Liver (tissue), 9 donors: Measurements from ENCODE around the gene TRIM46. TPM values are rescaled to one million over a fixed set of nuclear protein-coding genes. Genes with fewer than 3 reads are reported as not detected.

ENCODE experiments used
- DNase-seq: peaks from one replicate; pipeline ENCODE4 v3.0.0-alpha.2; 2017; ENCODE audit warnings: low spot score
- H3K27ac ChIP-seq, 2 donors: one replicate each; pipeline ENCODE4 v1.7.0; 2013; ENCODE audit warnings: inconsistent platforms in 2 of 2, low read length in 2 of 2, control low read depth in 1 of 2, low read depth in 1 of 2, mild to moderate bottlenecking in 1 of 2
- H3K27me3 ChIP-seq, 4 donors: one replicate each; pipeline versions ENCODE4 v1.6.1 to v1.7.0; 2013; ENCODE audit warnings: low read length in 3 of 4, inconsistent platforms in 1 of 4, mild to moderate bottlenecking in 1 of 4, moderate library complexity in 1 of 4; ENCODE audit not compliant: control insufficient read depth in 4 of 4, insufficient read depth in 4 of 4
- H3K36me3 ChIP-seq, 4 donors: one replicate each; pipeline versions ENCODE4 v1.6.1 to v1.7.0; 2013; ENCODE audit warnings: low read length in 3 of 4, mild to moderate bottlenecking in 3 of 4, low read depth in 1 of 4, moderate library complexity in 1 of 4; ENCODE audit not compliant: control insufficient read depth in 4 of 4, insufficient read depth in 3 of 4
- H3K4me1 ChIP-seq, 4 donors: one replicate each; pipeline versions ENCODE4 v1.6.1 to v1.7.0; 2013; ENCODE audit warnings: low read length in 3 of 4, mild to moderate bottlenecking in 3 of 4, moderate library complexity in 1 of 4; ENCODE audit not compliant: control insufficient read depth in 4 of 4, insufficient read depth in 4 of 4
- H3K4me3 ChIP-seq, 3 donors: one replicate each; pipeline versions ENCODE4 v1.6.1 to v1.7.0; 2013; ENCODE audit warnings: low read length in 3 of 3, control low read depth in 1 of 3, low read depth in 1 of 3, mild to moderate bottlenecking in 1 of 3
- H3K9ac ChIP-seq, 2 donors: one replicate each; pipeline ENCODE4 v1.7.0; 2013; ENCODE audit warnings: low read length in 2 of 2, mild to moderate bottlenecking in 2 of 2, moderate library complexity in 2 of 2, control low read depth in 1 of 2, low read depth in 1 of 2
- H3K9me3 ChIP-seq, 4 donors: one replicate each; pipeline versions ENCODE4 v1.6.1 to v1.7.0; 2013; ENCODE audit warnings: low read length in 3 of 4; ENCODE audit not compliant: control insufficient read depth in 4 of 4
- ATF3 ChIP-seq: IDR thresholded peaks from 2 replicates; pipeline ENCODE4 v1.6.1; 2016; ENCODE audit warnings: antibody characterized with exemption
- CTCF ChIP-seq: fragments of 150-350 bp; IDR thresholded peaks from 2 replicates; pipeline ENCODE4 v1.5.1; 2017; ENCODE audit warnings: improper control_type of control experiment, low read depth, low read length; ENCODE audit not compliant: missing input control
- EGR1 ChIP-seq, 2 donors: IDR thresholded peaks; 2 replicates each; pipeline ENCODE4 v1.6.1; 2016 to 2018; ENCODE audit warnings: antibody characterized with exemption in 2 of 2, low read depth in 2 of 2
- FOXA1 ChIP-seq: IDR thresholded peaks from 2 replicates; pipeline ENCODE4 v1.6.1; 2016; ENCODE audit warnings: antibody characterized with exemption
- FOXA2 ChIP-seq: IDR thresholded peaks from 2 replicates; pipeline ENCODE4 v1.6.1; 2016; ENCODE audit warnings: antibody characterized with exemption
- GABPA ChIP-seq, 2 donors: IDR thresholded peaks in 1 of 2; conservative IDR thresholded peaks in 1 of 2; 2 replicates each; pipeline ENCODE4 v1.6.1; 2016; ENCODE audit warnings: antibody characterized with exemption in 2 of 2, mild to moderate bottlenecking in 1 of 2, moderate library complexity in 1 of 2
- HNF4A ChIP-seq, 2 donors: conservative IDR thresholded peaks; 2 replicates each; pipeline ENCODE4 v1.6.1; 2016; ENCODE audit warnings: antibody characterized with exemption in 2 of 2, mild to moderate bottlenecking in 2 of 2
- HNF4G ChIP-seq: IDR thresholded peaks from 2 replicates; pipeline ENCODE4 v1.6.1; 2016; ENCODE audit warnings: antibody characterized with exemption
- JUND ChIP-seq, 2 donors: IDR thresholded peaks; 2 replicates each; pipeline ENCODE4 v1.6.1; 2016; ENCODE audit warnings: antibody characterized with exemption in 2 of 2
- MAX ChIP-seq: IDR thresholded peaks from 2 replicates; pipeline ENCODE4 v1.6.1; 2016; ENCODE audit warnings: antibody characterized with exemption
- NR2F2 ChIP-seq: IDR thresholded peaks from 2 replicates; pipeline ENCODE4 v1.6.1; 2016; ENCODE audit warnings: antibody characterized with exemption
- RAD21 ChIP-seq, 2 donors: IDR thresholded peaks; 2 replicates each; pipeline ENCODE4 v1.6.1; 2016; ENCODE audit warnings: antibody characterized with exemption in 2 of 2, mild to moderate bottlenecking in 2 of 2
- REST ChIP-seq: IDR thresholded peaks from 2 replicates; pipeline ENCODE4 v1.6.1; 2016; ENCODE audit warnings: antibody characterized with exemption, mild to moderate bottlenecking
- RXRA ChIP-seq, 2 donors: IDR thresholded peaks; 2 replicates each; pipeline ENCODE4 v1.6.1; 2017 to 2018; ENCODE audit warnings: antibody characterized with exemption in 2 of 2, mild to moderate bottlenecking in 1 of 2
- SP1 ChIP-seq: IDR thresholded peaks from 2 replicates; pipeline ENCODE4 v1.6.1; 2018; ENCODE audit warnings: antibody characterized with exemption, mild to moderate bottlenecking
- TAF1 ChIP-seq: conservative IDR thresholded peaks from 2 replicates; pipeline ENCODE4 v1.6.1; 2016; ENCODE audit warnings: antibody characterized with exemption, mild to moderate bottlenecking
- YY1 ChIP-seq: IDR thresholded peaks from 2 replicates; pipeline ENCODE4 v1.6.1; 2016; ENCODE audit warnings: antibody characterized with exemption, mild to moderate bottlenecking
- ZBTB33 ChIP-seq: IDR thresholded peaks from 2 replicates; pipeline ENCODE4 v1.6.1; 2016; ENCODE audit warnings: antibody characterized with exemption
- WGBS: extraction: QIAGEN DNeasy Blood & Tissue Kit; methylation state at CpG from one replicate; pipeline ENCODE4 v1.1.7; 2013; 5-methylcytosine and 5-hydroxymethylcytosine counted together
- polyA plus RNA-seq, 2 donors: library from polyadenylated mRNA; stranded (reverse) in 1 of 2; unstranded in 1 of 2; fragments of 200-250 nt in 1 of 2; fragments of >200 nt in 1 of 2; fragmentation: Nextera tagmentation in 1 of 2; extraction: Ambion mirVana in 1 of 2; gene quantifications; one replicate each; pipeline versions ENCODE4 v1.2.1 to v1.2.3, GENCODE V29; 2013 to 2015
- total RNA-seq, 2 donors: library from RNA; depleted of rRNA; stranded (reverse); fragments of >200 nt; gene quantifications; one replicate each; pipeline ENCODE4 v1.2.3, GENCODE V29; 2014
- donor health status: healthy.
- donor health status: healthy.
- donor health status: healthy.
- donor health status: healthy.
- donor health status: healthy.

The TRIM46 gene
- total and polyA plus RNA-seq, 4 donors: 0.07 to 0.17 (median 0.13) TPM

GRCh38 chr1:155140630-155140953 is 33.1 kb upstream of the TRIM46 start:
- H3K27ac ChIP-seq: peak overlapping the region in 1 of 2 donors; percentile 80
- peak overlapping the region; percentile 73 to 87 (median 83) for H3K4me3 ChIP-seq
- H3K27me3 ChIP-seq: no peaks in the 10 kb centered on the region
- no peaks in the 10 kb centered on the region for H3K36me3 ChIP-seq
- TF ChIP-seq GABPA (IDR thresholded peaks at IDR 0.05 in 1 of 2, conservative IDR thresholded peaks at IDR 0.05 in 1 of 2) (peak in 1 of 2 donors; percentile 10), HNF4A (conservative IDR thresholded peaks at IDR 0.05) (no peak)
- no peaks in the 10 kb centered on the region for H3K9me3 ChIP-seq
- peaks cover 0 to 23% (median 14%) of the 10 kb centered on the region in 4 donors for H3K4me1 ChIP-seq
- 5% methylated on average over 11 of the region's 11 CpGs for WGBS
- DNase-seq: no peak
- H3K9ac ChIP-seq: no peak overlapping the region

- TF ChIP-seq YY1: no peak
- no peak for TF ChIP-seq NR2F2
- no peak for TF ChIP-seq ZBTB33
- TF ChIP-seq EGR1 (IDR thresholded peaks at IDR 0.05; ENCODE audit: low read depth in 2 of 2): no peak
- H3K36me3 ChIP-seq: no peaks in the 10 kb centered on the region
- DNase-seq: no peak
Observed at GRCh38 chr1:155141749-155142148, 31.9 kb upstream of the TRIM46 start.

GRCh38 chr1:155145491-155145890 is 28.2 kb upstream of the TRIM46 start:
- Histone ChIP-seq H3K27me3 (no peaks in the 10 kb centered on the region), H3K27ac (no peak overlapping the region), H3K4me1 (peaks cover 0 to 2% (median 0%) of the 10 kb centered on the region in 4 donors), H3K4me3 (no peak overlapping the region), H3K9ac (no peak overlapping the region), H3K36me3 (no peaks in the 10 kb centered on the region), H3K9me3 (no peaks in the 10 kb centered on the region)
- 90% methylated on average over 3 of the region's 3 CpGs for WGBS
- TF ChIP-seq CTCF (no peak), EGR1 (IDR thresholded peaks at IDR 0.05; ENCODE audit: low read depth in 2 of 2) (no peak), FOXA1 (no peak), TAF1 (no peak), ATF3 (no peak), RXRA (IDR thresholded peaks at IDR 0.05) (no peak), ZBTB33 (no peak), MAX (no peak), FOXA2 (no peak), JUND (IDR thresholded peaks at IDR 0.05) (no peak), SP1 (no peak), YY1 (no peak), RAD21 (IDR thresholded peaks at IDR 0.05) (no peak), HNF4G (no peak), REST (no peak), NR2F2 (no peak), HNF4A (conservative IDR thresholded peaks at IDR 0.05) (no peak), GABPA (IDR thresholded peaks at IDR 0.05 in 1 of 2, conservative IDR thresholded peaks at IDR 0.05 in 1 of 2) (no peak)
- no peak for DNase-seq

More at GRCh38 chr1:155141749-155142148, 31.9 kb upstream of the TRIM46 start:
- Histone ChIP-seq H3K4me3 (no peak overlapping the region), H3K9me3 (no peaks in the 10 kb centered on the region), H3K27me3 (no peaks in the 10 kb centered on the region), H3K9ac (no peak overlapping the region), H3K27ac (no peak overlapping the region), H3K4me1 (peaks cover 0 to 21% (median 13%) of the 10 kb centered on the region in 4 donors)
- WGBS: 86% methylated on average over 7 of the region's 7 CpGs
